ENCODE results near the gene LKAAEAR1.

DNA sequence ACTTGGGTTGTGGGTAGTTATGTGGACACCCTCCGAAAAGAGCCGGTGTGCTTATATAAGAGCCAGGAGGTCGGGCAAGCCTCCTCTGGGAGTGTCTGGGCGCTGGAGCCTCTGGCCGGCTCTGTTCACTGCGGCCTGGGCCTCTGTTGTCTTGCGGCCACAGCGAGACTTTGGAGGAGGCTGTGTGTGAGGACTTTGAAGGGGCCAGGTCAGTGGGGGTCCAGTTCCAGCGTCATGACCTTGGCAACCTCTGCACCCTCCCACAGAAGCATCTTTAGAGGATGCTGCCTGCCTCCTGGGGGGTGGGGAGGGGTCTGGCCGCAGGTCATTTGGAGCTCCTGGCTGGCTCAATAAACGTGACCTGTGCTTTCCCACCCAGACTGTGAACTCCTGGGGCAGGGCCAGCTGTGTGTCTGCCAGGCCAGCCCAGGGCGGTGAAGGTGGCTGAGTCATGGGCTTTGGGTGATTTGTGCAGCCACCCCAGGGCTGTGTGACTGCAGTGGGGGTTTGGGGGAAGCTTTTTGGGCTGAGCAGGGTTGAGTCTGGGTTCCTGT lies 20.0 kb downstream of the LKAAEAR1 start:
- TF ChIP-seq, protein P1, sequence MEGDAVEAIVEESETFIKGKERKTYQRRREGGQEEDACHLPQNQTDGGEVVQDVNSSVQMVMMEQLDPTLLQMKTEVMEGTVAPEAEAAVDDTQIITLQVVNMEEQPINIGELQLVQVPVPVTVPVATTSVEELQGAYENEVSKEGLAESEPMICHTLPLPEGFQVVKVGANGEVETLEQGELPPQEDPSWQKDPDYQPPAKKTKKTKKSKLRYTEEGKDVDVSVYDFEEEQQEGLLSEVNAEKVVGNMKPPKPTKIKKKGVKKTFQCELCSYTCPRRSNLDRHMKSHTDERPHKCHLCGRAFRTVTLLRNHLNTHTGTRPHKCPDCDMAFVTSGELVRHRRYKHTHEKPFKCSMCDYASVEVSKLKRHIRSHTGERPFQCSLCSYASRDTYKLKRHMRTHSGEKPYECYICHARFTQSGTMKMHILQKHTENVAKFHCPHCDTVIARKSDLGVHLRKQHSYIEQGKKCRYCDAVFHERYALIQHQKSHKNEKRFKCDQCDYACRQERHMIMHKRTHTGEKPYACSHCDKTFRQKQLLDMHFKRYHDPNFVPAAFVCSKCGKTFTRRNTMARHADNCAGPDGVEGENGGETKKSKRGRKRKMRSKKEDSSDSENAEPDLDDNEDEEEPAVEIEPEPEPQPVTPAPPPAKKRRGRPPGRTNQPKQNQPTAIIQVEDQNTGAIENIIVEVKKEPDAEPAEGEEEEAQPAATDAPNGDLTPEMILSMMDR (conservative IDR thresholded peaks at IDR 0.05; ENCODE audit: low read length): no peak
- no peak for TF ChIP-seq EZH2phosphoT487 (IDR thresholded peaks at IDR 0.05; ENCODE audit: borderline replicate concordance, low read depth, low read length)

All from OCI-LY7 (cell line).